Measurements from ENCODE around the gene ESAM. TPM values are rescaled to one million over a fixed set of nuclear protein-coding genes. Genes with fewer than 3 reads are reported as not detected.

ESAM gene
- total RNA-seq, 1 experiment from 2014 or later, result 5.3 TPM

GRCh38 chr11:124712392-124712791 lies 49.7 kb downstream of the ESAM start:
- Mint-ChIP-seq H3K27me3 (ENCODE audit: insufficient read depth, unreplicated experiment) (peaks cover 26% of the 10 kb centered on the region), H3K36me3 (ENCODE audit: insufficient read depth, unreplicated experiment) (no peaks in the 10 kb centered on the region), H3K4me1 (ENCODE audit: low read depth, unreplicated experiment) (no peaks in the 10 kb centered on the region), H3K9me3 (ENCODE audit: unreplicated experiment) (peaks cover 22% of the 10 kb centered on the region), H3K4me3 (ENCODE audit: unreplicated experiment) (no peak overlapping the region), H3K27ac (ENCODE audit: unreplicated experiment) (no peak overlapping the region)
- intact Hi-C loops (cut with micrococcal nuclease; ENCODE audit: unreplicated experiment), result no loop called here
- TF ChIP-seq, protein P1, sequence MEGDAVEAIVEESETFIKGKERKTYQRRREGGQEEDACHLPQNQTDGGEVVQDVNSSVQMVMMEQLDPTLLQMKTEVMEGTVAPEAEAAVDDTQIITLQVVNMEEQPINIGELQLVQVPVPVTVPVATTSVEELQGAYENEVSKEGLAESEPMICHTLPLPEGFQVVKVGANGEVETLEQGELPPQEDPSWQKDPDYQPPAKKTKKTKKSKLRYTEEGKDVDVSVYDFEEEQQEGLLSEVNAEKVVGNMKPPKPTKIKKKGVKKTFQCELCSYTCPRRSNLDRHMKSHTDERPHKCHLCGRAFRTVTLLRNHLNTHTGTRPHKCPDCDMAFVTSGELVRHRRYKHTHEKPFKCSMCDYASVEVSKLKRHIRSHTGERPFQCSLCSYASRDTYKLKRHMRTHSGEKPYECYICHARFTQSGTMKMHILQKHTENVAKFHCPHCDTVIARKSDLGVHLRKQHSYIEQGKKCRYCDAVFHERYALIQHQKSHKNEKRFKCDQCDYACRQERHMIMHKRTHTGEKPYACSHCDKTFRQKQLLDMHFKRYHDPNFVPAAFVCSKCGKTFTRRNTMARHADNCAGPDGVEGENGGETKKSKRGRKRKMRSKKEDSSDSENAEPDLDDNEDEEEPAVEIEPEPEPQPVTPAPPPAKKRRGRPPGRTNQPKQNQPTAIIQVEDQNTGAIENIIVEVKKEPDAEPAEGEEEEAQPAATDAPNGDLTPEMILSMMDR (IDR thresholded peaks at IDR 0.05; ENCODE audit: insufficient read depth in 1 of 2, low read depth in 1 of 2, low read length in 1 of 2, severe bottlenecking in 1 of 2, unreplicated experiment in 1 of 2), result no peak
- H3K9me3 ChIP-seq, result no peaks in the 10 kb centered on the region; the same call in none of the 2 replicates
- no peak overlapping the region for H3K4me3 ChIP-seq (ENCODE audit: low read depth, low read length)
- POLR2A ChIA-PET, result no interaction called here
- CTCF ChIA-PET, result no interaction called here
- no peaks in the 10 kb centered on the region; the same call in 1 of the 2 replicates for H3K27me3 ChIP-seq (replicated peaks; ENCODE audit: control insufficient read depth, insufficient read depth, low read length)
- H3K36me3 ChIP-seq (ENCODE audit: control insufficient read depth, insufficient read depth, low read length), result no peaks in the 10 kb centered on the region; the same call in 1 of the 2 replicates
- 0 out of 2 replicates have a peak, but pooled peaks cover under 1% of the 10 kb centered on the region for H3K4me1 ChIP-seq
- no peak for DNase-seq
- BruUV-seq (replicated peaks), result no TSS peak

DNA sequence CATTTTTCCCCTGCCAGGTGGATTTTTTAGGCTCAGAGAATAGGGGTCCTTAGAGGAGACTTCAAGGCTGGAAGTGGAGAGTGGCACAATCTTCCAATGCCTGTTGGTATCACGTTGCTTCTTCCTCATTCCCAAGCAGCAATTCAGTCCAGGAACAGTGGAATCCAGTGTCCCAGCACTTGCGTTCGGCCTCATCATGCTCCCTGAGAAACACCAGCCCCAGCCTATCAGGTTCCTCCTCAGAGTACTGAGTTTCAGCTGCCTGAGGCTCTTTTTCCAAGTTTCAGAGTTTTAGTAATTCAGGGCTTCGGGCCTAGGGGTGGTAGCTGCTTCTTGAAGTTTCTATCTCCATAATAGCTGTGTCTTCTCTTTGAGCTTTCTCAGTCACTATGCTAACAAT lies 54.3 kb downstream of the ESAM start:
- no peaks in the 10 kb centered on the region for H3K4me1 ChIP-seq
- intact Hi-C loops (cut with micrococcal nuclease; ENCODE audit: unreplicated experiment), result no loop called here
- Mint-ChIP-seq H3K9me3 (ENCODE audit: unreplicated experiment) (peaks cover 34% of the 10 kb centered on the region), H3K4me1 (ENCODE audit: low read depth, unreplicated experiment) (no peaks in the 10 kb centered on the region), H3K4me3 (ENCODE audit: unreplicated experiment) (no peak overlapping the region), H3K36me3 (ENCODE audit: insufficient read depth, unreplicated experiment) (no peaks in the 10 kb centered on the region), H3K27me3 (ENCODE audit: insufficient read depth, unreplicated experiment) (peaks cover 18% of the 10 kb centered on the region), H3K27ac (ENCODE audit: unreplicated experiment) (no peak overlapping the region)
- TF ChIP-seq, protein P1 (IDR thresholded peaks at IDR 0.05; ENCODE audit: insufficient read depth in 1 of 2, low read depth in 1 of 2, low read length in 1 of 2, severe bottlenecking in 1 of 2, unreplicated experiment in 1 of 2), result no peak
- BruUV-seq (replicated peaks), result no TSS peak
- H3K4me3 ChIP-seq (ENCODE audit: low read depth, low read length), result no peak overlapping the region
- CTCF ChIA-PET, result no interaction called here
- H3K27me3 ChIP-seq (replicated peaks; ENCODE audit: control insufficient read depth, insufficient read depth, low read length), result no peaks in the 10 kb centered on the region; the same call in 1 of the 2 replicates
- no peaks in the 10 kb centered on the region; the same call in 1 of the 2 replicates for H3K36me3 ChIP-seq (ENCODE audit: control insufficient read depth, insufficient read depth, low read length)
- H3K9me3 ChIP-seq, result no peaks in the 10 kb centered on the region; the same call in none of the 2 replicates
- DNase-seq, result no peak
- POLR2A ChIA-PET, result no interaction called here

Other genes with a start within 250 kb of the ESAM start
- not detected in 2 replicates for gene OR8B12, start 218.6 kb downstream of the ESAM start, total RNA-seq (2022)
- gene OR8A1, start 192.3 kb downstream of the ESAM start, total RNA-seq (2022), result not detected in 2 replicates
- not detected in 2 replicates for gene PANX3, start 150.9 kb downstream of the ESAM start, total RNA-seq (2022)
- gene TBRG1, start 139.4 kb downstream of the ESAM start, total RNA-seq (2022), result 71.5 and 72.0 TPM in 2 replicates
- 33.7 and 34.1 TPM in 2 replicates for gene SIAE, start 88.6 kb downstream of the ESAM start, total RNA-seq (2022)
- gene SPA17, start 88.4 kb downstream of the ESAM start, total RNA-seq (2022), result 3.7 and 4.2 TPM in 2 replicates
- 5.7 and 7.8 TPM in 2 replicates for gene NRGN, start 22.3 kb downstream of the ESAM start, total RNA-seq (2022)
- 0.28 TPM in 1 of 2 replicates, not detected in the other for gene VSIG2, start 10.0 kb downstream of the ESAM start, total RNA-seq (2022)
- 28.3 and 33.2 TPM in 2 replicates for gene MSANTD2, start 38.1 kb upstream of the ESAM start, total RNA-seq (2022)
- 5.7 and 6.2 TPM in 2 replicates for gene ROBO3, start 103.1 kb upstream of the ESAM start, total RNA-seq (2022)
- not detected in 2 replicates for gene ROBO4, start 135.6 kb upstream of the ESAM start, total RNA-seq (2022)
- not detected in 2 replicates for gene HEPN1, start 157.0 kb upstream of the ESAM start, total RNA-seq (2022)
- 0.11 TPM in 1 of 2 replicates, not detected in the other for gene HEPACAM, start 173.8 kb upstream of the ESAM start, total RNA-seq (2022)
- gene CCDC15, start 191.9 kb upstream of the ESAM start, total RNA-seq (2022), result 4.0 TPM in 2 replicates